ENCODE data around the gene PTGR3. TPM values are rescaled to one million over a fixed set of nuclear protein-coding genes. Genes with fewer than 3 reads are reported as not detected.

Gene PTGR3
- total RNA-seq, 2 donors from 2014 or later: 43.4 to 59.1 TPM

DNA sequence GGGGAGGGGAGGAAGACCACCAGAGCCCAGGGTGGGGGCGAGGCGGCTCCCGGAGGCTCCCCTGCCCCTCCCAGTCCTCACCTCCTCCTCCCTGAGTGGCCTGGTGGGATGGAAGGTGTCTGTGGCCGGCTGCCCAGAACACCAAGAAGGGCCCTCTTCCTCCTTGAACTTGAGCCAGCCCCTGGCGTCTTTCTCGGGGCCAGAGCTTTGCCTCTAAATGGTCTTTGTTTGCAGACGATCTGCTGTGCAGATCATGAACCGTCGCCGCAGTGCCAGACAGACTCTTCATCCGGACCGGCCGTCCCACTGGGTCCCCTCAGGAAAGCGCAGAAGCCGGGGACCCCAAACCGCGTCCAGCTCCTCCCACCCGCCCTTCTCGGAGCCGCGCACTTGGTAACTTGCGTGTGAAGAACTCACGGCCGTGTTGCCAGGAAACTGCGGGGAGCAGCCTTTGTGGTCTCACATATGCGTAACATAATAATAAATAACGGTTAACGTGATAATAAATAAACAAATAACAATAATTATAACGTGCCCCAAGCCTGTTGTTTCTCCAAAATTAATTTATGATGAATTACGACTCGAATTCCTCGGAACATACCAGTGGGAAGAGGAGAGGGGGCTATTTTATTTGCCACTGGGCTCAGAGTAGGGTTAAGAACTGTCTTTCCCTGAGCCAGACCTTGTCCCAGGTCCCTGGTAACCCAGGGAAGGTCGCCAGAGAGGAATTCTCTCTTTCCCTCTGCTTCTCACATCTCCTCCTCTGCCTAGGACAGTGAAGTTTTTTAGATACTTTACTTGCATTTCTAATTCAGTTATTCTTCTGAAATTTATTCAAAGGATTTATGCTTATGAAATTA lies 41.0 kb downstream of the PTGR3 start:
- Histone ChIP-seq H3K27me3 (no peaks in the 10 kb centered on the region), H3K9me3 (no peaks in the 10 kb centered on the region), H3K36me3 (no peaks in the 10 kb centered on the region), H3K27ac (no peak overlapping the region), H3K4me1 (no peaks in the 10 kb centered on the region), H3K9ac (ENCODE audit: low read depth in 2 of 2, low read length in 2 of 2) (no peak overlapping the region), H3K4me3 (no peak overlapping the region)
- intact Hi-C loops (cut with DNase I): loop anchor here (10.0 kb wide), 1 partner anchor 317 kb away; no protein-coding TSS in a partner anchor
- TF ChIP-seq, protein P1, sequence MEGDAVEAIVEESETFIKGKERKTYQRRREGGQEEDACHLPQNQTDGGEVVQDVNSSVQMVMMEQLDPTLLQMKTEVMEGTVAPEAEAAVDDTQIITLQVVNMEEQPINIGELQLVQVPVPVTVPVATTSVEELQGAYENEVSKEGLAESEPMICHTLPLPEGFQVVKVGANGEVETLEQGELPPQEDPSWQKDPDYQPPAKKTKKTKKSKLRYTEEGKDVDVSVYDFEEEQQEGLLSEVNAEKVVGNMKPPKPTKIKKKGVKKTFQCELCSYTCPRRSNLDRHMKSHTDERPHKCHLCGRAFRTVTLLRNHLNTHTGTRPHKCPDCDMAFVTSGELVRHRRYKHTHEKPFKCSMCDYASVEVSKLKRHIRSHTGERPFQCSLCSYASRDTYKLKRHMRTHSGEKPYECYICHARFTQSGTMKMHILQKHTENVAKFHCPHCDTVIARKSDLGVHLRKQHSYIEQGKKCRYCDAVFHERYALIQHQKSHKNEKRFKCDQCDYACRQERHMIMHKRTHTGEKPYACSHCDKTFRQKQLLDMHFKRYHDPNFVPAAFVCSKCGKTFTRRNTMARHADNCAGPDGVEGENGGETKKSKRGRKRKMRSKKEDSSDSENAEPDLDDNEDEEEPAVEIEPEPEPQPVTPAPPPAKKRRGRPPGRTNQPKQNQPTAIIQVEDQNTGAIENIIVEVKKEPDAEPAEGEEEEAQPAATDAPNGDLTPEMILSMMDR (IDR thresholded peaks at IDR 0.05): no peak
- no peak for DNase-seq

- intact Hi-C loops (cut with DNase I): loop anchor here (10.0 kb wide), 1 partner anchor 318 kb away; no protein-coding TSS in a partner anchor
- DNase-seq: no peak
These were observed 41.8 kb downstream of the PTGR3 start for GRCh38 chr18:75167137-75167536.

DNA sequence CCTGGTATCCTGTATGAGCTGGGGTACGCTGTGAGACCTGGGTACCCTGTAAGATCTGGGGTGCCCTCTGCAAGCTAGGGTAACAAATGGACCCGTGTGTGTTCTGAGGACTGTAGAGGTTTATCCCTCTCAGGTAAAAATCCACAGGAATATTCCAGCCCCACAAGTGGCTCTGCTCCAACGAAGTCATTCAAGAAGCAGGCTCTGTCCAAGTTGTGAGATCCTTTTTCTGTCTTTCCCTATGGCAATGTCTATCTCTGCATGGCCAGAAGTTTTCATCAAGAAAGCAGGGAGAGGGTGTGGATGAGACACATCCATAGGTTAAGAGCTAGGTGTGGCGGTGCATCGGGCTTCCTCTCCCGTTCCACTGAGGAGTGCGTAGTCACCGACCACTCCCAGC lies 43.0 kb downstream of the PTGR3 start:
- Histone ChIP-seq H3K9me3 (no peaks in the 10 kb centered on the region), H3K27ac (no peak overlapping the region), H3K4me1 (no peaks in the 10 kb centered on the region), H3K27me3 (no peaks in the 10 kb centered on the region), H3K36me3 (no peaks in the 10 kb centered on the region), H3K4me3 (no peak overlapping the region), H3K9ac (ENCODE audit: low read depth in 2 of 2, low read length in 2 of 2) (no peak overlapping the region)
- intact Hi-C loops (cut with DNase I): loop anchor here (10.0 kb wide), 1 partner anchor 319 kb away; no protein-coding TSS in a partner anchor
- no peak for DNase-seq
- TF ChIP-seq, protein P1 (IDR thresholded peaks at IDR 0.05): no peak

More at GRCh38 chr18:75167137-75167536, 41.8 kb downstream of the PTGR3 start:
- H3K9me3 ChIP-seq: no peaks in the 10 kb centered on the region
- no peak overlapping the region for H3K9ac ChIP-seq (ENCODE audit: low read depth in 2 of 2, low read length in 2 of 2)
- H3K36me3 ChIP-seq: no peaks in the 10 kb centered on the region
- no peak overlapping the region for H3K4me3 ChIP-seq
- H3K27me3 ChIP-seq: no peaks in the 10 kb centered on the region
- H3K4me1 ChIP-seq: no peaks in the 10 kb centered on the region
- H3K27ac ChIP-seq: no peak overlapping the region
- TF ChIP-seq, protein P1 (IDR thresholded peaks at IDR 0.05): no peak

GRCh38 chr18:75164479-75164878 lies 44.5 kb downstream of the PTGR3 start:
- no peak for DNase-seq
- Histone ChIP-seq H3K27ac (no peak overlapping the region), H3K9ac (ENCODE audit: low read depth in 2 of 2, low read length in 2 of 2) (no peak overlapping the region), H3K4me1 (no peaks in the 10 kb centered on the region), H3K36me3 (no peaks in the 10 kb centered on the region), H3K27me3 (no peaks in the 10 kb centered on the region), H3K4me3 (no peak overlapping the region), H3K9me3 (no peaks in the 10 kb centered on the region)
- TF ChIP-seq, protein P1 (IDR thresholded peaks at IDR 0.05): no peak
- intact Hi-C loops (cut with DNase I): loop anchor here (10.0 kb wide), 1 partner anchor 320 kb away; no protein-coding TSS in a partner anchor

DNA sequence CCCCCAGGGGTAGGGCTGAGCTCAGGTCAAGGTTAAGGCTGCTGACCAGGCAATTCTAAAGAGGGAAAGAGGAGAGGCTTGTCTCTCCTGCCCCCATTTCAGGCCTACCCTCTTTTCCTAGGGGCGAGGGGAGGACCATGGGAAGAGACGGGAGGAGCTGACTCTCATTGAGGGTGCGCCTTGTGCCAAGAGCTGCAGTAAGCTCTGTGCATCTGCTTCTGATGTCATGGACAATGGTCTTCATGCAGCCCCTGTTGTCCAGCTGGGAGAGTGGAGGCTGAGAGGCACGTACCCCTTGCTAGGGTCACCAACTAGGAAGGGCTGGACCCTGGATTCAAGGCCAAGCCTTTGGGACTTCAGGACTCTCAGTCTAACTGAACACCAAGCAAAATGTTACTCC lies 45.2 kb downstream of the PTGR3 start:
- intact Hi-C loops (cut with DNase I): loop anchor here (10.0 kb wide), 1 partner anchor 321 kb away; no protein-coding TSS in a partner anchor
- H3K36me3 ChIP-seq: no peaks in the 10 kb centered on the region
- H3K27ac ChIP-seq: no peak overlapping the region
- H3K4me3 ChIP-seq: no peak overlapping the region
- no peaks in the 10 kb centered on the region for H3K4me1 ChIP-seq
- DNase-seq: no peak
- no peak overlapping the region for H3K9ac ChIP-seq (ENCODE audit: low read depth in 2 of 2, low read length in 2 of 2)
- no peaks in the 10 kb centered on the region for H3K27me3 ChIP-seq
- no peaks in the 10 kb centered on the region for H3K9me3 ChIP-seq
- TF ChIP-seq, protein P1 (IDR thresholded peaks at IDR 0.05): no peak
